Epithelial cell of prostate (primary cell): ENCODE data around the gene KRT82.
A peak's percentile ranks its signal among the peaks of the same experiment; 100 is the strongest.
"Not testable (repeated sequence)": the region's sequence is repeated elsewhere in the genome, so short reads cannot be mapped to it uniquely, and the experiment has no call there.

Experiments
- DNase-seq: peaks from one replicate; pipeline ENCODE4 v3.0.0-alpha.2; 2011; ENCODE audit warnings: low read depth, low spot score
- H3K27ac ChIP-seq: fragments of 450-650 bp; 2 replicates; pipeline ENCODE4 v1.5.1; 2017; ENCODE audit warnings: mild to moderate bottlenecking

The KRT82 gene

DNA sequence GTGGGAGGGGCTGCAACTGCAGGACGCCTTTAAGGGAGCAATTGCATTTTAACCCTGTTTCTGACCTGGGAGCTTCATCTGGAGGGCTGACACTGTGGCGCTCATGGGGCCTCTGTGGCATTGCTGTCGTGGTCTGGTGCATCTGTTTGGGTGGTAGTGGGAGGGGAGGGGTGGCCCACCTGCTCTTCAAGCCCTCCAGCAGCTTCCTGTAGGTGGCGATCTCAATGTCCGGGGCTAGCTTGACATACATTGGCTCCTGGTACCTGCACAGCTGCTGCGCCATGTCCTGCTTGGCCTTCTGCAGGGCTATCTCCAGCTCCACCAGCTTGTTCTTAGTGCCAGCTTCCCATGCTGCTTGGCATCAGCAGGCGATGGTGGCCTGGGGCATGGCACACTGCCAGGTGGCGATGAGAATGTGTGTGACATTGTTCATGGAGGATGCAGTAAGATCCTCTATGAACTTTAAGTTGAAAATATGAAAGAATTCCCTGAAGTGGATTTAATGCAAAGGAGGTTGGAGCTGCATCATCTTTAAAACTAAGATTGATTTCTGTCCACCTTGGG lies 7.7 kb upstream of the KRT82 start:
- H3K27ac ChIP-seq = no peak overlapping the region
- DNase-seq = no peak

DNA sequence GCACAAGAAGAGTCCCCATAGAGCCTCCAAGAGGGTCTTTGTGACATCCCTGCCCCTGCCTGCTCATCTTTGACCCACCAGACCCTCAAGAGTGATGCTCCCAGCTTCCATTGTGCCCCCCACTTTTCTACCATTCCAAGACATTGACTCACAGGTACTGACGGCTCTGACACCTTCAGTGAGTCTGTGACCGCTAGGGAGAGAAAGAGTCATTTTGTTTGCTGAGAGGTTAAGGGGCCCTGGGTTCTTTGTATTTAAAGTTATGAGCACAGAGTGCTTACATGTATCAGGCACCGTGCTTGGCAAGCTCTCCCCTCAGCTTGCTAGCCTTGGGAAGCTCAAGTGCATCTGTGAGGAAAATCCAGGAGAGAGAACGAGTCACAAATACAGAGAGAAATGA lies 7.1 kb upstream of the KRT82 start:
- no peak for DNase-seq
- no peak overlapping the region for H3K27ac ChIP-seq

DNA sequence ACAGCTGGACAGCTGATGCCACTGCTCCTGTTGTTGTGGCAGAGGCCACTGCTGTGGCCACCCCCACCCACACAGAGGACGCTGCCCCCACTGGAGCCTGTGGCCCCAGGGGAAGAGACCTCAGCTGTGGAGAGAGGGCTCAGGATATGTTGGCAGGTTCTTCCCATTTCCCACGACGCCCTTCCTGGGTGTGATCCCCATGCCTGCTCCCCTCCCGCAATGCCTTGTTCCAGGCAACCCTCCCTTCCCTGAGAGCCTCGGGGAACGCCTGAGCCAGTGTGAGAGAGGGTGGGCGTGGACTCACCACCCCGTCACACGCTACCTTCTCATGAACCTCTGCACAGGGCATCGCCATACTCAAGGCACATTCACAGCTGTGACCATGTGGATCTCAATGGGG lies 5.7 kb upstream of the KRT82 start:
- DNase-seq = no peak
- H3K27ac ChIP-seq = no peak overlapping the region

DNA sequence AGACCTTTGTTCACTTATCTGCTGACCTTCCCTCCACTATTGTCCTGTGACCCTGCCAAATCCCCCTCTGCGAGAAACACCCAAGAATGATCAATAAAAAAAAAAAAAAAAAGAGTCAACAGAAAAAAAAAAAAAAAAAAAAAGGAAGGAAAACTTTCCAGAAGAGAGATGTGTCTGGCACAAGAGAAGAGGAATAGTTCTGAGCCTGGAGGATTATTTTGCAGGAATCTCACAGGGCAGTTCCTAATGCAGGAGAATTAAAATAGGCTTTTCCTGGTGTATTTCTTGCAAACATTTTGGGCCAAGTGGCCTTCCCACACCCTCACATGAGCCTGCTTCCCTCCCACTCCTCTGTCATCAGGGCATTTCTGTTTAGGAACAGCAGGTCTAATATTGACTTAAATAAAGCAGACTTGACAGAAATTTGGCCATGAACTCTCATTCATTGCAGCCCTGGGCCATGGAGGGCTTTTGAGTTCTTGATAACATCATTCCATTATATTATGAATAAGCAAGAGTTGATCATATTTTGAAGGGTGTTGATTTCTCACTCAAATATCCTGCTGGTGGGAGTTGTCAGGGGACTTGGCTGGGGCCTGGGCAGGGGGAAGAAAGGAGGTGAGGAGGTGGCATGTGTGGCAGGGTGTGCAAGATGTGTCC lies 4.6 kb upstream of the KRT82 start:
- H3K27ac ChIP-seq, DNase-seq: not testable (repeated sequence)

DNA sequence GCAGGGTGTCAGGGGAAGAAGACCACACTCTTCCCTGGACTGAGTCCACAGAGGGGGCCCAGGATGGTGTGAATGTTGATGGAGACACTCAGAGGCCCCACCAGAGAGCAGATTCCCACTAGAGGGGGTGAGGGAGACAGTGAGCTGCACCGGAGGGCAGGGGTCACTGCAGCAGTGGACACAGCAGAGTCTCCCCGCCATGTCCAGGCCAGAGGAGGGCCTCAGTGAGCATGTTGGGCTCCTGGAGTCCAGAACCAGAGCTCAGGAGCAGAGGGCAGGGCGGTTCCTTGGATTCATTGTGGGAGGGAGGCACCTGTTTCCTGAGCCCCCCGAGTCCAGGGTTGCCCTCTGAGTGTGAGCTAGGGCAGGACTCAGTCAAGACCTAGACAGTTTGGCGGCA lies 1.8 kb upstream of the KRT82 start:
- no peak overlapping the region for H3K27ac ChIP-seq
- DNase-seq = no peak

DNA sequence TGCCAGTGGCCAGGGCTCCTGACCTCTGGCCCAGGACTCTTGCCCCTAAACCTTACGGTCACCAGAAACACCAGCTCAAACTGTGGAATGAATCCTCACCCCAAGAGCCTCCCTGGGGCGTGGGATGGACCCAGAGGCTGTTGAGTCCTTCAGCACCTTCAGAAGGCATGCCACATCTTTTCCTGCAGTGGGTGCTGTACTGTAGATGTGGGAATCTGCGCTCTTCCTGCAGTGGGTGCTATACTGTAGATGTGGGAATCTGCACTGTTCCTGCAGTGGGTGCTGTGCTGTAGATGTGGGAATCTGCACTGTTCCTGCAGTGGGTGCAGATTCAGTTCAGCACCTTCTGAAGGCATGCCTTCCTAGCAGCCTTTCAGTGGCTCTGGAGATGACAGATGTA lies 1.2 kb downstream of the KRT82 start:
- DNase-seq = no peak
- no peak overlapping the region for H3K27ac ChIP-seq

DNA sequence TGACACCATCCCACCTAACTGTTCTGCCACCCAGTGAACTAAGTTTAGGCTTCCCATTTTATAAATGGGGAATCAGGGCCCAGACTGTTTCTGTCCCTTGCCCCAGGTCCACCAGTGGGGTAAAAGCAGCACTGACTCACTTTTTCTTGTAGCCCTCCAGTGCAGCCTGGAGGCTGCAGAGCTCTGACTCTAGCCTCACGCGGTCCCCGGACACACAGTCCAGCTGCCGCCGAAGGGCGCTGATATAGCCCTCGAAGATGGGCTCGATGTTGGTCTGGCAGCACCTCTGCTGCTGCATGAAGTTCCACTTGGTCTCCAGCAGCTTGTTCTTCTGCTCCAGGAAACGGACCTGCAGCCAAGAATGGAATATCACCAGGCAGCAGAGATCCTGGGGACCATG lies 2.6 kb downstream of the KRT82 start:
- DNase-seq = no peak
- H3K27ac ChIP-seq = no peak overlapping the region

DNA sequence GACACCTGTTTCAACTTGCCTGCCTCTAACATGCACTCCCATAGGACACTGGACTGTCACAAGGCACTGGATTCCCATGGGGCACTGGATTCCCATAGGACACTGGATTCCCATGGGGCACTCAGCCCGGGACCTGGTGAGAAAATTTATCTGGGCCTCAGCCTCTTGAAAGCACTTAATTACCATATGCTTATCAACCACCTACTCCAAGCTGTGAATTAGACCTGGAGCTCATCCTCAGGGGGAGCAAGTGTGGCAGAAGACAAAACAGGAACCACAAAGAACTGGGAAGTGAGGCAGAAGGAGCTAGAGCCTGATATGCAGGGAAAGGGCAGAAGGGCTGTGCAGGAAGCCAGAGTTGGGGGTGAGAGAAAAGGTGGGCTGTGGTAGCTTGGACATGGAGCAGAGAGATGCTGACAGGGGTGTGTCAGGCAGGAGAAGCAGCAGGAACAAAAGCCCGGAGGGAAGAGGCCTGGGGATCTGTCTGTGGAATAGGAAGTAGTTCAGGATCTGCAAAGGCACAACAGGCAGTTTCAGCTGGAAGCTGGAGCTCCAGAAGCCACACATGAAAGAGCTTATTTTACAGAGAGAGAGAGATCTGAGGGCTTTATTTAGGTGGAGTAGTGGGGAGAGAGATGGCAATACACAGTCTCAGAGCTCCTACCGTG lies 3.1 kb downstream of the KRT82 start:
- H3K27ac ChIP-seq = no peak overlapping the region
- no peak for DNase-seq

DNA sequence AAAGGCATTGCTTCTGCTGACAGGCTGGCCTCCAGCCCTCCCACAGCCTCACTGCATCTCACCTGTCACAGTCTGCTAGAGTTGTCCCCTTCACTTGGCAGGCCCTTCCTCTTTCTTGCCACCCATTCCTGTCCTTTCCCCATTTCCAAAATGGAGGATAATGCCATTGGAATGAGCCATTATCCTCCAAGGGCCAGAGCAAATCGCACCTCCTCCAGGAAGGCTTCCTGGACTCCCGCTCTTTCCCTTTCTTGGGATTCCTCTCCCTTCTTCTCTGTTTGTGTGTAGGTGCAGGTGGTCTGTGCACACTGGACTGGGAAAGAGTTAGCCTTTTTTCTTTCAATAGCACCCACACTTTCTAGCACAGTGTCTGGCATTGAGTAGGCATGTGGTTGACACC lies 3.8 kb downstream of the KRT82 start:
- H3K27ac ChIP-seq = no peak overlapping the region
- no peak for DNase-seq

DNA sequence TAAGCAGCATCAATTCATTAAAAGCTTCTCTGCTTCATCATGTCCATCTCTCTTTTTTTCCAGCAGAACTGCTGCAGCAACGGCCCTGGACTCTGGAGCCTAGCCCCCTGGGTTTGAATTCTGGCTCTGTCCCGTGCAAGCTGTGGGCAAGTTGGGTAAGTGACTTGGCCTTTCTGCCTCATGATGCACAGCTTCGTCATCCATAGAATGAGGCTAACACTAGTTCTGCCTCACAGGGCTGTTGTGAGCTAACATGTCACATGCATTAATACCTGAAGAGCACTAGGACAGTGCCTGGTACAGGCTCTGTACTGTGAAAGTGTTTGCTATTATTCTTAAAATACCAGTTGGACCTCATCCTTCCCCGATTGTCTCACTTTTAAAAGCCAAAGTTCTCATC lies 4.2 kb downstream of the KRT82 start:
- no peak for DNase-seq
- no peak overlapping the region for H3K27ac ChIP-seq

DNA sequence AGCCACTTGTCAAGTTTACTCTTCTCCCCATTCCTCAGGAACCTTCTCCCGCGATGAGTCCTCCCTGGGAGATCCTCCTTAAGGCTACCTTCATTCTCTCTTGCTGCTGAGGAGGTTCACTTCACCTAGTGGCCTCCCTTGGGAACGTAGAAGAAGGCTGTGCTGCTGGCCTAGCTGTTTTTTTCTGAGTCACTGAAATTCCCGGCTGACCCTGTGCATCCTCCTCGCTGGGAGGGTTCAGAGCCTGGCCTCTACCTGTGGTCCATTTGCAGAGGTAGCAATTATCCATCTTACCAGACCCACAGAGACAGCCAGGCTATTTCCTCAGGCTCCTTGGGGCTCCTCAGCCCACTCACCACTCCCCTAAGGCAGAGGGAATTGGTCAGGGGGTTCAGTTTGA lies 4.6 kb downstream of the KRT82 start:
- DNase-seq = no peak
- no peak overlapping the region for H3K27ac ChIP-seq

DNA sequence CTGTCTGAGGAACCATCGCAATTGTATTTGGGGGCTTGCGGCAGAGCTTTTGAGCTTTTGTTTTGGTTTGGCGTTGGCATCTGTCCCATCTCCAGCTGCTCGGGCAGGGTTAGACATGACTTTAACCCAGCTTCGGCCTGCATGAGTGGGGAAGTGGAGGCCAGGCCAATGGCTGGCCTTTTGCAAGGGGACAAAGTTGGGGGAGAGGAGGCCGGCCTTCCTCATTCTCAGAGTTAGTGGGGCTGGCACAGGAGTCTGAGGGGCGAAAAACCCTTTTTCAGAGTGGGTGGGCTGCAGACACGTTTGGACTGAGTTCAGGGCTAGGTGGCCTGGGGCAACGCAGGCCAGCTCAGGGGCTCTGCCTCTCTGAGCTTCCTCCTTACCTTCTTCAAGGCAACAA lies 5.2 kb downstream of the KRT82 start:
- no peak for DNase-seq
- no peak overlapping the region for H3K27ac ChIP-seq

DNA sequence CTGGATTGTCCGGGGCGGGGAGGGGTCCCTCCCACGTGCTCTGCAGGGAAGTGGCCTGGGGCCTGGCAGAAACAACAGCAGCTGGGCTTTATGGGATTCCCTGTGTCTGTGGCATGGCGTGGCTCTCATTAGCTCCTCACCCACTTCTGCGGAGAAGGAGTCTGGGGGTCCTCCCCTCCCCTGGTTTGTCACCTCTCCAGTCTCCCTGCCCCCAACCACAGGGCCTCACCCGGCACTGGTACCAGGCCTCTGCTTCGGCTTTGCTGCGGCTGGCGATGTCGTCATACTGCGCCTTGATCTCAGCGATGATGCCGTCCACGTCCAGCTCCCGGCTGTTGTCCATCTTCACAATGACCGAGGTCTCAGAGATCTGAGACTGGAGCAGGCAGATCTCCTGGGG lies 6.4 kb downstream of the KRT82 start:
- no peak for DNase-seq
- H3K27ac ChIP-seq = no peak overlapping the region

DNA sequence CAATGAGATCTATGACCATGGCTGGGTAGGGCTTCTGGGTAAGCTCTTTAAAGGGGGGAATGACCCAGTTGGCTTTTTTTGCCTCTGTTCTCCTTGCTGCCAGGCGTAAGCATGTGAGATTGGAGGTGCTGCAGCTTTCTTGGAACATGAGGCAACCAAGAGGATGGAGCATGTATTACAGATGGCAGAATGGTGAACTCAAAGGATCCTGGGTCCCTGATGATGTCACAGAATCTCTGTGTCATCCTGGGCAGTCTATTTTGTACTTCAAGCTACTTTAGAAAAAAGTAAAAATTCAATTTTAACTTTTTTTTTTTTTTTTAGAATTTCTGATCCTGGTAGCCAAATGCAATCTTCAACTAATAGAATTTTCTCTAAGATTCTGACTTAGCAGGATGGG lies 8.0 kb downstream of the KRT82 start:
- H3K27ac ChIP-seq = no peak overlapping the region
- DNase-seq = no peak

DNA sequence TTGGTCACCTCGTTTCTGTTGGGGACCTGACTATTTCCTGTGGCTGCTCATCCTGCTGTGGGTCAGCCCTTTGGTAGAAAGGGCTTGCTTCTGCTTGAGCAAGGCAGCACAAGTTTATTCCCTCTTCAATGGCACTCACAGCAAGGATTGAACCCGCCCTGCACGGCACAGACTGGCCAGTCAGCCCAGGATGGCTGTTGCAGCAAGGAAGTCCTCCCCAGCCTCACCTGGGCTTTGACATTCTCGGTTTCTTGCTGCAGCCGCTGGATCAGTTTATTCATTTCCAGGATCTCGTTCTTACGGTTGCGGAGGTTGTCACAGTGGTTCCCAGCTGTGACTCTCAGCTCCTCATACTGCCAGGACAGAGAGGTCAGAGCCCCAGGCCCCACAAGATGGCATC lies 9.5 kb downstream of the KRT82 start:
- DNase-seq = no peak
- no peak overlapping the region for H3K27ac ChIP-seq

DNA sequence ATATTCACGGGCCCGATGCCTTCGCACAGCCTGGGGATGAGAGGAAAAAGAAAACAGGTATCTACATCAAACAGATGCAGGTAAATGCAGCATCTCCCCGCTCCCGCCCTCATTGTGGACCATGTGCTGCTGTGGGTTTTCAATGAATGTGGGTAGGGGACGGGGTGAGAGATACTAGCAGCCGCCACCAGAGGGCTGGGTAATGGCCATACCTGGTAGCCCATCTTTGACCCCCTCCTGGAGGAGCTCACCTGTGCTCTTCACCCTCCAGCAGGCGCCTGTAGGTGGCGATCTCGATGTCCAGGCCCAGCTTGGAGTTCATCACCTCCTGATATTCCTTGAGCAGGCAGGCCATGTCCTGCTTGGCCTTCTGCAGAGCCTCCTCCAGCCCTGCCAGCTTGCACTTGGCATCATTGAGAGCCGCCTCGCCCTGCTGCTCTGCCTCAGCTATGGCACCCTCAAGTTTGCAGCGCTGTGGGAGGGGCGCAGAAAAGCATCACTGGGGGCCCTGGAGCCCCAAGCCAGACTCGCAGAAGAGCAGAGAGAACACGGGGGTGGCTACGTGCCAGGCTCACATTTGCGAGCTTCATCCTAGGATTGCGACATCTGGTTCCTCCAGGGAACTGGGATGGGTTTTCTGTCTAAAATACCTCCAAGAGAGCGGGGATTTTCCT lies 10.2 kb downstream of the KRT82 start:
- H3K27ac ChIP-seq = no peak overlapping the region
- DNase-seq = no peak

DNA sequence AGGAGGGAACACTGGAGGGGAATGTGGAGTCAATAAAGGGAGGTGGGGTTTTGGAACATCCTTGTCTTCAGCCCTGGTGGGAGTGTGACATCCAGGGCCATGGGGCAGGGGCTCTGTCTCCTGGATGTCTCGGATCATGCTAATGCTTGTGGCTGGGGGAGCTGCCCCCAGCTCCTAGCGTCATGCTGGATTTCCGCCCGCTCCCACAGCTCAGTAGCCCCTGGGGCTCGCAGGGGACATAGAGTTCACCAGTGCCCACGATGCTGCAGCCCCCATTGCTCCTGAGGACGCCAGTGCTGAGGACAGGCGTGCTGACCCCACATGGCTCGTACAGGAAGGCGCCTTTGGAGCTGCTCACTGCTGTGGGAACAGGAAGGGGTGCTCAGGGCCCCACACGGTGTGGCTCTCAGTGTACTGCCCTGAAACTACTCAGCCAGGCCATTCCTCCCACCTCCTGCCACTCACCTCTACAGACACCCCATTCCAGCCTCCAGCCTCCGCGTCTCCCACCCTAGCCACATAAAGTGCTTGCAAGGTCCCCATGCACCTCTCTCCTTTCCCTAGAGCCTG lies 11.2 kb downstream of the KRT82 start:
- H3K27ac ChIP-seq = no peak overlapping the region
- no peak for DNase-seq

DNA sequence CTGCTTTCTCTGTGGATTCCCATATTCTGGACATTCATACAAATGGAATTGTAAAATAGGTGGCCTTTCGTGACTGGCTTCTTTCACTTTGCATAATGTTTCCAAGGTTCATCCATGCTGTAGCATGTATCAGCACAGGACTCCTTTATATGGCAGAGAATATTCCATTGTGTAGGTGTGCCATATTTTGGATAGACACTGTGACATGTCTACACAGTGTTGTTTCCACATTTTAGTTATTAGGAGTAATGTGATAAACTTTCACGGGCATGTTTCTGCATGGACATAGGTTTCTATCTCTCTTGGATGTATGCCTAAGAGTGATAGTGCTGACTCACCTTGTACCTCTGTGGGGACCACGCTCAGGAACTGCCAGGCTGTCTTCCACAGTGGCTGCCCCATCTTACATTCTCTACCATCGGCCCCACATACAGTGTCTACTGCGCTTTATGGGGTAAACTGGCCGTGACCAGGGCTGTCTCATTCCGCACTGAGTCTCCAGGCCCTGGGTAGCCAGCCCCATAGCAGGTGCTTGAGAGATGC lies 13.6 kb downstream of the KRT82 start:
- no peak for DNase-seq
- H3K27ac ChIP-seq = peak overlapping the region; percentile 56

DNA sequence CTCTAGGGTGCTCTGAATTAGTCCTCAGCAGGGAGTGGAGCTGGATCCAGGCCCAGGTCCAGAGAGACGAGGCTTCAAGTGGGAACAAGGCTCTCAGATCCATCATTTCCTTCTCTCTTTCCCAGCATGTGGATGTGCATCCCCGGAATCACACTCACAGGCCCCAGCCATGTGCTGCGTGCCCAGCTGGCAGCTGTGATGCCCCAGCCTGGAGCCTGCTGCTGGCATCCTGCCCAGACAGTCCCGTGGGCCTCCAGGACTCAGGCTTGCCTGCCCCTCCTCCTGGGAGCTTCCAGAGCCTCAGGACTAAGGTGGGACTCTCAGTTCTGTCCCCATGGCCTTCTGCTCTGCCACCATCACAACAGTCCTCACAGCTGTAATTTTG lies 14.5 kb downstream of the KRT82 start:
- H3K27ac ChIP-seq = peak overlapping the region; percentile 56
- DNase-seq = no peak

DNA sequence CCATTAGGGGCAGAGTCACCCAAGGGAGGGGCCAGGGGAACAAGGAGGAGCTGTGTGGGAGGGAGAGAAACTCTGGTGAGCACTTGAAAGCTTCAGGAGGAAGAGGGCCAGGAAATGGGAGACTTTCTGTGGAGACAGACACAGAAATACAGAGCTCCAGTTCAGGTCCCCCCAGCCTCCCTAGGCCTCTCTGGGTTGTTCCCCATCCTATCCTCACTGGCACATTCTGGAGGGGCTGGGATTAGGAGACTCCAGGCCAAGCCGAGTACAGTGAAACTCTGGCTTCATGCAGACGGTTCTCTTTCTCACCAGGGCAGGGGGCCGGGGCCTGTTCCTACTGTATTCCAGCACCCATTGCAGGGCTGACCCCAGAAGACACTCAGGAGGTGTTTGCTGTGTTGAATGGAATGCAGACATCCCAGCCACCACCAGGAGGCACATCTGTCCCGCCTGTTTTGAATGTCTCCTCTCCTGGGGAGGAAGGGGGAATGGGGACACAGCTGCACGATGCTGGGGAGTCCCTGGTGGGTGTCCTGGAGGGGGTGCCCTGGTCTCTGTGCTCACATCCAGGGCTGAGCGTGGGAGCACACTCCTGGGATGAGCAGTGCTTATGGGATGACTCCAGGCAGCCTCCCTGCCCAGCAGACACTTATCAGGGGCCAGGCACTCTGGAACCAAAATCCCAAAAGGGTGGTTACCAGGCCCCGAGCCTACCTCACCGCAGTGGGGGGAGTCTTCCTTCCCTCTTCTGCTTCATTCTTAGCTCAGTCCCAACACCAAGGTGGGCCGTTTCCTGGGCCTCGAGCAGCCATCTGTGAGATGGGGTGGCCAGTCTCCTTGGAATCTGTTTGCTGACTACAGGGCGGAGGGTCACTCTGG lies 15.2 kb downstream of the KRT82 start:
- no peak for DNase-seq
- peak overlapping the region; percentile 56 for H3K27ac ChIP-seq
